Hepatocyte (in vitro differentiated cells): ENCODE data around the gene RABGAP1L.

ENCODE experiments used
- EZH2 ChIP-seq: fragments of 200-600 bp; sonication (generic); IDR thresholded peaks from 2 replicates; pipeline ENCODE4 v1.6.1; 2016; ENCODE audit warnings: antibody characterized with exemption, mild to moderate bottlenecking, borderline replicate concordance
- EZH2phosphoT487 ChIP-seq: fragments of 200-600 bp; sonication (generic); IDR thresholded peaks from one replicate; pipeline ENCODE4 v1.6.1; 2018; ENCODE audit warnings: antibody characterized with exemption, mild to moderate bottlenecking, low read depth, moderate library complexity; ENCODE audit not compliant: unreplicated experiment, severe bottlenecking
- TF ChIP-seq, protein P1 (sequence below): fragments of 200-600 bp; sonication (generic); IDR thresholded peaks from 2 replicates; pipeline ENCODE4 v1.5.1; 2016; ENCODE audit warnings: antibody characterized with exemption, mild to moderate bottlenecking; ENCODE audit not compliant: poor library complexity

DNA sequence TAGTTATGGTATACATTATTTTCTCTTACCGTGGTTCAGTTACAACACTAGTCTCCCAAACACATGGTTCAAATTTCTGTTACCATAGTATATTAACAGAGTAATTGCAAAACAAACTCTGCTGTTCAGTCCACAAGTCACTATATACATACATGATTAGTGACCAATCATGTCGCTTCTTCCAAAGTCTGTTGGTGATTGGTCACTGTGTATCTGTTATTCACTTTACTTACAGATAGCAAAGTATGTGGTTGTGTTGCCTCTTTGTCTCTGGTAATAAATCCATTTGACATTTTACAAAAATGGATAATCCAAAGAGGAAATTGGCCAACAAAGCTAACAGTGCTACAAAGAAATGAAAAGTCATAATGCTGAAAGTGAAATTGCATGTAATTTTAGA lies 107.2 kb downstream of the RABGAP1L start:
- TF ChIP-seq, protein P1, sequence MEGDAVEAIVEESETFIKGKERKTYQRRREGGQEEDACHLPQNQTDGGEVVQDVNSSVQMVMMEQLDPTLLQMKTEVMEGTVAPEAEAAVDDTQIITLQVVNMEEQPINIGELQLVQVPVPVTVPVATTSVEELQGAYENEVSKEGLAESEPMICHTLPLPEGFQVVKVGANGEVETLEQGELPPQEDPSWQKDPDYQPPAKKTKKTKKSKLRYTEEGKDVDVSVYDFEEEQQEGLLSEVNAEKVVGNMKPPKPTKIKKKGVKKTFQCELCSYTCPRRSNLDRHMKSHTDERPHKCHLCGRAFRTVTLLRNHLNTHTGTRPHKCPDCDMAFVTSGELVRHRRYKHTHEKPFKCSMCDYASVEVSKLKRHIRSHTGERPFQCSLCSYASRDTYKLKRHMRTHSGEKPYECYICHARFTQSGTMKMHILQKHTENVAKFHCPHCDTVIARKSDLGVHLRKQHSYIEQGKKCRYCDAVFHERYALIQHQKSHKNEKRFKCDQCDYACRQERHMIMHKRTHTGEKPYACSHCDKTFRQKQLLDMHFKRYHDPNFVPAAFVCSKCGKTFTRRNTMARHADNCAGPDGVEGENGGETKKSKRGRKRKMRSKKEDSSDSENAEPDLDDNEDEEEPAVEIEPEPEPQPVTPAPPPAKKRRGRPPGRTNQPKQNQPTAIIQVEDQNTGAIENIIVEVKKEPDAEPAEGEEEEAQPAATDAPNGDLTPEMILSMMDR, result no peak
- TF ChIP-seq EZH2phosphoT487, result no peak
- TF ChIP-seq EZH2, result no peak
